Measurements from ENCODE around the gene ATP5ME.

The ATP5ME gene

DNA sequence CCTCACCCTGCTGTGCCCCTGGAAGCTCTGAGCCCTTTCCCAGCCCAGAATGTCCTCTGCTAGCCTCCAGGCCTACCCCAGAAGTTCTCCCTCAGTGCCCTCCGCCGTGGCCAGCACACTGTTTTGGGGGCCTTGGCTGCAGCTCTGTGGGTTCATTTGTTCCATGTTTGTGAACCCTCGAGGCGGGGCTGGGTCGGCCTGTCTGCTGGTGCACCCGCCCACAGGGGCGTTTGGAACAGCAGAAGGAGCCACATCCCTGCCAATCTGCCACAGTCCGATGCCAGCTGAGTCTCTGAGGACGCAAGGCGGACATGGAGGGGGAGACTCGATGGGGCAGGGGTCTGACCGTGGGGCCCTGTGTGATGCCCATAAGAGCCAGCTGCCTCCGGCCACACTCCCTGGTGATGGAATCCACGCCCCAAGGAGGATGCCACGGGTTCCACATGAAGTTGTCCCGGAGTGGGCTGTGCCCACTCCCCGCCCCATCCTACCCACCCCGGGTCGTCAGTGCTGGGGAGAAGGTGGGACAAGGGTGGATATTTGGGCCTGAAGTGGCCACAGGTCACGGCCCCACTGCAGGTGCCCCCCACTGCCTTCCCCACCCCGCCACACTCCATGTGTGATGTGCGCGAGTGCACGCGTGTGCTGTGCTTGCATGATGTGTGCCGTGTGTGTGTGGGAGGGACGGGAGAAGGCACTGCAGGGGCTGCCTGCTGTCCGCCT lies 7.1 kb downstream of the ATP5ME start:
- TF ChIP-seq, protein P1, sequence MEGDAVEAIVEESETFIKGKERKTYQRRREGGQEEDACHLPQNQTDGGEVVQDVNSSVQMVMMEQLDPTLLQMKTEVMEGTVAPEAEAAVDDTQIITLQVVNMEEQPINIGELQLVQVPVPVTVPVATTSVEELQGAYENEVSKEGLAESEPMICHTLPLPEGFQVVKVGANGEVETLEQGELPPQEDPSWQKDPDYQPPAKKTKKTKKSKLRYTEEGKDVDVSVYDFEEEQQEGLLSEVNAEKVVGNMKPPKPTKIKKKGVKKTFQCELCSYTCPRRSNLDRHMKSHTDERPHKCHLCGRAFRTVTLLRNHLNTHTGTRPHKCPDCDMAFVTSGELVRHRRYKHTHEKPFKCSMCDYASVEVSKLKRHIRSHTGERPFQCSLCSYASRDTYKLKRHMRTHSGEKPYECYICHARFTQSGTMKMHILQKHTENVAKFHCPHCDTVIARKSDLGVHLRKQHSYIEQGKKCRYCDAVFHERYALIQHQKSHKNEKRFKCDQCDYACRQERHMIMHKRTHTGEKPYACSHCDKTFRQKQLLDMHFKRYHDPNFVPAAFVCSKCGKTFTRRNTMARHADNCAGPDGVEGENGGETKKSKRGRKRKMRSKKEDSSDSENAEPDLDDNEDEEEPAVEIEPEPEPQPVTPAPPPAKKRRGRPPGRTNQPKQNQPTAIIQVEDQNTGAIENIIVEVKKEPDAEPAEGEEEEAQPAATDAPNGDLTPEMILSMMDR (IDR thresholded peaks at IDR 0.05; ENCODE audit: low read depth, low read length) = no peak
- DNase-seq (ENCODE audit: extremely low read depth, low read depth) = no peak

DNA sequence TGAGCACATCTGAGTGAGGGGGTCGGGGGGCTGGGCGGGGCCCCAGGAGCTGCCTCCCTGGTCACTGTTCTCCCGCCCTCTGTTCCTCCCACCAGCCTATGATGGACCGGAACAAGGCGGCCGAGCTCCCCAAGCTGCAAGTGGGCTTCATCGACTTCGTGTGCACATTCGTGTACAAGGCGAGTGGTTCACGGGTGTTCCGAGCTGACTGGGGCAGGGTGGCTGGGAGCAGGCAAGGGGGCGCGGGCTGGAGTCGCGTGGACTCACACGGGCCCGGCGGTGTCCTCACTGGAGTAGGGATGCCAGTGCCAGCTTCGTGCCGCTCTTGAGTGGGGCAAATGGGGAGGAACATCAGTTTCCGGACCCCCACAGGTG lies 7.7 kb downstream of the ATP5ME start:
- no peak for DNase-seq (ENCODE audit: extremely low read depth, low read depth)
- TF ChIP-seq, protein P1 (IDR thresholded peaks at IDR 0.05; ENCODE audit: low read depth, low read length) = no peak

DNA sequence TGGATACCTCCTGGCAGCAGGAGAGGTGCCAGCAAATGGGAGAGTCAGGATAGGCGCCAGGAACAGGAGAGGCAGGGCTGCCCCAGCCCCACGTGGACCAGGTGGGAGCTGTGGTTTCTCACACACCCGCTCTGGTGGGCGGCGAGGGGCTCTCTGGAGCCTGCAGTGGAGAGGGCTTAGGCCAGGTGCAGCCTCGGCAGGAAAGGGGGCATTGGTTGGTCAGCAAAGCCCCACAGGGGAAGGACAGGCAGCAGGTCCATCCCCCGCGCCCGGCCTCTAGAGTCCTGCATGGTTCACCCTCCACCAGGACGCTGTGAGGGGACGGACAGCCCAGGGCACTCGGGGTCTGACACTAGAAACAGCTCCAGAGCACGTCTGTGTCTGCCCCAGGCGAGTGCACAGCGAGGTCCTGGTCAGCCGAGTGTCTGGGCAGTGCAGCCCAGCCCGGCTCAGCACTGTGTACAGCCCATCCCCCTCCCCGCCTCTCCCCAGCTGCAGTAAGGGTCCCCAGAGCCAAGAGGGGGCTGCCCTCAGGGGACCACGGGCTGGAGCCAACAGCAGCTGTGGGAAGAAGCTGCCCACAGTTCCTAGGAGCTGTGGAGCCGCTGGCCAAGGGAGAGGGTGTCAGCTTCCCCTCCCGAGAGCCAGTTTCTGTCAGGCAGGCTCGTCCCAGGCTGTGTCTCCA lies 8.2 kb downstream of the ATP5ME start:
- DNase-seq (ENCODE audit: extremely low read depth, low read depth) = no peak
- TF ChIP-seq, protein P1 (IDR thresholded peaks at IDR 0.05; ENCODE audit: low read depth, low read length) = no peak

DNA sequence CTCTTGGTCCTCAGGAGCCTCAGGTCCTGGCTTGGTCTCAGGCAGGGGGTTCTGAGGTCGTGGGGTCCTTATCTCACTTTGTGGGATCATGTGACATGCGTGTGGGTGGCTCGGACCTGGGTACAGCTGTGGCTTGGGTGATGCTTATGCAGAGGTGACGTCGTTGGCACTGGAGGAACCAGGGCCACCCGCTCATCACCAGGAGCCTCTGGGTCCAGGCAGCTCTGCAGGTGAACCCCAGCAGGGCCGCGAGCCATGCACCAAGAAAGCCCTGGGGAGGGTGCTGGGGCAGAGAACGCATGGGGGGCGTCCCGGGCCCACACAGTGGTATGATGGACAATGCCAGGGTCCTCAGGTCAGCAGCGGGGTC lies 8.7 kb downstream of the ATP5ME start:
- DNase-seq (ENCODE audit: extremely low read depth, low read depth) = no peak
- TF ChIP-seq, protein P1 (IDR thresholded peaks at IDR 0.05; ENCODE audit: low read depth, low read length) = no peak

DNA sequence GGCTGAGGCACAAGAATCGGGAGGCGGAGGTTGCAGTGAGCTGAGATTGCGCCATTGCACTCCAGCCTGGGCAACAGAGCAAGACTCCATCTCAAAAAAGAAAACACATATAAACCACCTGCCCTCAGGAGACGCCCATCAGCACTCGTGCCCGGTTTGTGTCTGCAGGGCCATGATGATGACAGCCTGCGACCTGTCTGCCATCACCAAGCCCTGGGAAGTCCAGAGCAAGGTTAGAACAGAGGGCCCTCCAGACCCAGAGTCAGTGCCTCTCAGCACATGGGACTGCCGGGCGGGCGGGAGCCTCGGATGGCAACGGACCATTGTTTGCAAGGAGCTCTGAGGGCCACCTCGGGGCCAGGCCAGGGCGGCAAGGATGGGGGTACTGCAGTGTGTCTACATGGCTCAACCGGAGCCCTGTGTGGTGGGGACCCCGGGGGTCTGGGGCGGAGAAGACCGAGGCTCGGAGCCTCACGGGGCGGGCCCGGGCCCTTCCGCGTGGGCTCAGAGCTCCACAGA lies 9.3 kb downstream of the ATP5ME start:
- DNase-seq (ENCODE audit: extremely low read depth, low read depth) = no peak
- TF ChIP-seq, protein P1 (IDR thresholded peaks at IDR 0.05; ENCODE audit: low read depth, low read length) = no peak

DNA sequence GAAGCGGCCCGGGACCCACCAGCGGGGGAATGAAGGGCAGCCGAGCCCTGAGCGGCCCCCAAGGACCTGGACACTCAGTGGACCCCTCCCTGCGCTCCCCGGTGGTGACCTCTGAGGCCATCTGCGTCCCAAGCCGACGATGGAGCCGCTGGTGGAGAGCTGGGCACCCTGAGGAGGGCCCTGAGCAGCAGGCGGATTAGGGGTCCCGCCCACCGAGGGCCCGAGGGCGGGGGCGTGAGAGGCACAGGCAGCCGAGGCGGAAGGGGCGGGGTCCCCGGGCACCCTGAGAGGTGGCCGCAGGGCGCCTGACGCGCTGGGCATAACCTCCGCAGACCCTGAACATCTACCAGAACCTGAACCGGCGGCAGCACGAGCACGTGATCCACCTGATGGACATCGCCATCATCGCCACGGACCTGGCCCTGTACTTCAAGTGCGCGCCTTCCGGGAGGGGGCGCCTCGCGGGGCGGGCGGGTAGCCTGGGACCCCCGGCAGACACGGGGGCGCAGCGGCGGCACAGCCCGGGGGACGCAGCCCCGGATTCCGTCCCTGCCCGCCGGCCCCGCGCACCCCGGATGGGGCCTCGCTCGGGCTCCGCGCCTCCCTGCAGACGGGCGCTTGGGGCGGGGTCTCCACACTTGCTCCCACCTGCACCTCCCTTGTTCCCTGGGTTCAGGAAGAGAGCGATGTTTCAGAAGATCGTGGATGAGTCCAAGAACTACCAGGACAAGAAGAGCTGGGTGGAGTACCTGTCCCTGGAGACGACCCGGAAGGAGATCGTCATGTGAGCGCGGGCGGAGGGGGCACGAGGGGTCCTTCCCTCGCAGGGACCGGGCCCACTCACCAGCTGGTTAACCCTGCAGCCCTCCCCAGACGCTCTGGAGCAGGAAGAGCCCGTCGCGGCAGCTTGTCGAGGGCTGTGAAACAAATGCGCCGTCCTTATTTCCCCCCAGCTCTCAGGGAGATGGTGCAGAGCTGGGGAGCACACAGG lies 10.3 kb downstream of the ATP5ME start:
- no peak for DNase-seq (ENCODE audit: extremely low read depth, low read depth)

More for the DNA sequence above, 10.3 kb downstream of the ATP5ME start:
- TF ChIP-seq, protein P1 (IDR thresholded peaks at IDR 0.05; ENCODE audit: low read depth, low read length) = no peak

All from AG09319 (cell line).